GM12878 (cell line): ENCODE measurements around the gene C6orf62. TPM values are rescaled to one million over a fixed set of nuclear protein-coding genes. Genes with fewer than 3 reads are reported as not detected.
A peak's percentile ranks its signal among the peaks of the same experiment; 100 is the strongest.

Experiments
- CREM ChIP-seq: IDR thresholded peaks from 2 replicates; pipeline ENCODE4 v1.6.1; 2014; ENCODE audit warnings: antibody characterized with exemption, low read depth
- HDAC6 ChIP-seq: fragments of 200-600 bp; sonication (generic); IDR thresholded peaks from one replicate; pipeline ENCODE4 v1.8.0; 2017; ENCODE audit warnings: antibody characterized with exemption; ENCODE audit not compliant: unreplicated experiment
- IKZF1 ChIP-seq: fragments of 450-650 bp; conservative IDR thresholded peaks from 2 replicates; pipeline ENCODE4 v1.6.1; 2017; ENCODE audit warnings: antibody characterized with exemption, mild to moderate bottlenecking
- JUND ChIP-seq: IDR thresholded peaks from 2 replicates; pipeline ENCODE4 v1.6.1; 2012; ENCODE audit warnings: low read depth, mild to moderate bottlenecking, low read length, improper control_type of control experiment, moderate library complexity
- MEF2A ChIP-seq: IDR thresholded peaks from 2 replicates; pipeline ENCODE4 v1.6.1; 2011; ENCODE audit warnings: low read depth, mild to moderate bottlenecking, low read length, moderate library complexity; ENCODE audit not compliant: insufficient read depth
- RCOR1 ChIP-seq: conservative IDR thresholded peaks from 2 replicates; pipeline ENCODE4 v1.6.1; 2012; ENCODE audit warnings: low read depth, low read length, improper control_type of control experiment
- SP1 ChIP-seq: IDR thresholded peaks from one replicate; pipeline ENCODE4 v1.6.1; 2011; ENCODE audit warnings: low read depth, low read length
- TAF1 ChIP-seq: IDR thresholded peaks from 2 replicates; pipeline ENCODE4 v1.6.1; 2011; ENCODE audit warnings: mild to moderate bottlenecking, low read depth, low read length, borderline replicate concordance
- ZNF24 ChIP-seq: fragments of 450-650 bp; IDR thresholded peaks from 2 replicates; pipeline ENCODE4 v1.6.1; 2017; ENCODE audit warnings: antibody characterized with exemption, mild to moderate bottlenecking
- polyA plus RNA-seq, 11 experiments: library from polyadenylated mRNA; depleted of rRNA in 4 of 11; unstranded in 6 of 11; stranded (reverse) in 5 of 11; fragments of >200 nt; fragmentation: Nextera tagmentation in 4 of 11; fragmentation: Illumina TruSeq in 1 of 11; extraction: Ambion mirVana in 4 of 11; extraction: Trizol in 1 of 11; gene quantifications; 1 replicate in 1 of 11; 2 replicates in 10 of 11; pipeline versions ENCODE4 v1.2.1 to v1.2.3, GENCODE V29; 2011 to 2016; ENCODE audit warnings: inconsistent platforms in 2 of 11, missing spikeins in 2 of 11, low read depth in 1 of 11
- total RNA-seq, 4 experiments: library from RNA; depleted of rRNA in 3 of 4; stranded (reverse); fragments of >200 nt in 3 of 4; fragmentation: Illumina TruSeq in 1 of 4; extraction: Trizol in 1 of 4; gene quantifications; 2 replicates each; pipeline versions ENCODE4 v1.2.1 to v1.2.3, GENCODE V29; 2013 to 2021
- TF ChIP-seq, protein P1 (sequence below), 3 experiments: IDR thresholded peaks in 2 of 3; conservative IDR thresholded peaks in 1 of 3; 2 replicates each; pipeline ENCODE4 v1.5.1; 2011; ENCODE audit warnings: low read depth in 3 of 3, low read length in 3 of 3, mild to moderate bottlenecking in 3 of 3, control low read depth in 2 of 3, moderate library complexity in 2 of 3, inconsistent platforms in 1 of 3, mixed read lengths in 1 of 3; ENCODE audit not compliant: control insufficient read depth in 2 of 3, insufficient read depth in 1 of 3; ENCODE audit errors: extremely low read depth in 1 of 3
- TF ChIP-seq, protein P2 (sequence below): IDR thresholded peaks from 2 replicates; pipeline ENCODE4 v1.6.1; 2011; ENCODE audit warnings: mild to moderate bottlenecking, low read depth, low read length, moderate library complexity; ENCODE audit not compliant: insufficient replicate concordance
- TF ChIP-seq, protein P3 (sequence below): fragments of 150-350 bp; IDR thresholded peaks from 2 replicates; pipeline ENCODE4 v1.6.1; 2014; ENCODE audit warnings: mild to moderate bottlenecking, low read depth, low read length
- TF ChIP-seq, protein P4 (sequence below): fragments of 450-650 bp; IDR thresholded peaks from 2 replicates; pipeline ENCODE4 v1.6.1; 2017; ENCODE audit warnings: mild to moderate bottlenecking, moderate library complexity
- TF ChIP-seq, protein P5 (sequence below): IDR thresholded peaks from 2 replicates; pipeline ENCODE4 v1.6.1; 2011; ENCODE audit warnings: low read depth, low read length, improper control_type of control experiment, borderline replicate concordance

Gene C6orf62
- total and polyA plus RNA-seq, 10 of the 15 experiments (the other 5 are each of a cell fraction or from before 2014, with no cell fraction given), result 55.6 to 565 (median 126) TPM

DNA sequence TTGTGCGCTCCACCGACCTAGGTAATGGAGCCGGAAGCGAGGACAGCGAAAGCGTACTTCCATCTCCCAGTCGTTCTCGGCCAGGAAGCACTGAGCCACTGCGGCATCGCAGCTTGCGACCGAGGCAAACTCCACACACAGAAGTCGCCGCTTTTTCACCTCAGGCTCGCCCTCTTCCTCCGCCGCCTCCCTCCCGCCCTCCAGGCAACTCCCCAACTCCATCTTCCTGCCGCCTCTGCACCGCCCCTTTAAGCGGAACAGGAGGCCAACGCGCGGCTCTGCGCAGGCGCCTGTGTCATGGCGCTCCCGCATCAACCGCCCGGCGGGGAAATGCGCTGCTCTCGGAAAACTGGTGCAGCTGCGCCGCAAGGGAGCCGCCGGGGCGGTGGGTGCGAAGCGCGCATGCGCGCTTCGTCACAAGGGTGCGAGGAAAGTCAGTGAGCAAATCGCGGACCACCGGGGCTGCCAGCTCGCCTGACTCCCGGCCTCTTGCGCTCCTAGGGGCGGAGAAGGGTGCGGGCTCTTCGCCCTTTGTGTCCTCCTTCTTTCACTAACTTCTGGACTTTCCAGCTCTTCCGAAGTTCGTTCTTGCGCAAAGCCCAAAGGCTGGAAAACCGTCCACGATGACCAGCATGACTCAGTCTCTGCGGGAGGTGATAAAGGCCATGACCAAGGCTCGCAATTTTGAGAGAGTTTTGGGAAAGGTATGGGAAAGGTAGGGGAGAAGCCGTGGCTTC is 52.1 kb downstream of the C6orf62 start, which contains the start of the genes ACOT13 and TDP2 (continued):
- TF ChIP-seq MEF2A, result 0 out of 2 replicates have a peak, but pooled peaks have one; percentile 32
- TF ChIP-seq, protein P1, sequence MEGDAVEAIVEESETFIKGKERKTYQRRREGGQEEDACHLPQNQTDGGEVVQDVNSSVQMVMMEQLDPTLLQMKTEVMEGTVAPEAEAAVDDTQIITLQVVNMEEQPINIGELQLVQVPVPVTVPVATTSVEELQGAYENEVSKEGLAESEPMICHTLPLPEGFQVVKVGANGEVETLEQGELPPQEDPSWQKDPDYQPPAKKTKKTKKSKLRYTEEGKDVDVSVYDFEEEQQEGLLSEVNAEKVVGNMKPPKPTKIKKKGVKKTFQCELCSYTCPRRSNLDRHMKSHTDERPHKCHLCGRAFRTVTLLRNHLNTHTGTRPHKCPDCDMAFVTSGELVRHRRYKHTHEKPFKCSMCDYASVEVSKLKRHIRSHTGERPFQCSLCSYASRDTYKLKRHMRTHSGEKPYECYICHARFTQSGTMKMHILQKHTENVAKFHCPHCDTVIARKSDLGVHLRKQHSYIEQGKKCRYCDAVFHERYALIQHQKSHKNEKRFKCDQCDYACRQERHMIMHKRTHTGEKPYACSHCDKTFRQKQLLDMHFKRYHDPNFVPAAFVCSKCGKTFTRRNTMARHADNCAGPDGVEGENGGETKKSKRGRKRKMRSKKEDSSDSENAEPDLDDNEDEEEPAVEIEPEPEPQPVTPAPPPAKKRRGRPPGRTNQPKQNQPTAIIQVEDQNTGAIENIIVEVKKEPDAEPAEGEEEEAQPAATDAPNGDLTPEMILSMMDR (IDR thresholded peaks at IDR 0.05 in 2 of 3, conservative IDR thresholded peaks at IDR 0.05 in 1 of 3; ENCODE audit: control insufficient read depth in 2 of 3, extremely low read depth in 1 of 3, insufficient read depth in 1 of 3, low read depth in 3 of 3, low read length in 3 of 3), result peak; percentile 24 to 55 (median 51); a peak in 5 of 6 replicates
- peak; percentile 62; the same call in 1 of the 2 replicates for TF ChIP-seq TAF1
- TF ChIP-seq, protein P2, sequence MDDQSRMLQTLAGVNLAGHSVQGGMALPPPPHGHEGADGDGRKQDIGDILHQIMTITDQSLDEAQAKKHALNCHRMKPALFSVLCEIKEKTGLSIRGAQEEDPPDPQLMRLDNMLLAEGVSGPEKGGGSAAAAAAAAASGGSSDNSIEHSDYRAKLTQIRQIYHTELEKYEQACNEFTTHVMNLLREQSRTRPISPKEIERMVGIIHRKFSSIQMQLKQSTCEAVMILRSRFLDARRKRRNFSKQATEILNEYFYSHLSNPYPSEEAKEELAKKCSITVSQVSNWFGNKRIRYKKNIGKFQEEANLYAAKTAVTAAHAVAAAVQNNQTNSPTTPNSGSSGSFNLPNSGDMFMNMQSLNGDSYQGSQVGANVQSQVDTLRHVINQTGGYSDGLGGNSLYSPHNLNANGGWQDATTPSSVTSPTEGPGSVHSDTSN, result no peak
- peak; percentile 71 for TF ChIP-seq SP1
- TF ChIP-seq, protein P3, sequence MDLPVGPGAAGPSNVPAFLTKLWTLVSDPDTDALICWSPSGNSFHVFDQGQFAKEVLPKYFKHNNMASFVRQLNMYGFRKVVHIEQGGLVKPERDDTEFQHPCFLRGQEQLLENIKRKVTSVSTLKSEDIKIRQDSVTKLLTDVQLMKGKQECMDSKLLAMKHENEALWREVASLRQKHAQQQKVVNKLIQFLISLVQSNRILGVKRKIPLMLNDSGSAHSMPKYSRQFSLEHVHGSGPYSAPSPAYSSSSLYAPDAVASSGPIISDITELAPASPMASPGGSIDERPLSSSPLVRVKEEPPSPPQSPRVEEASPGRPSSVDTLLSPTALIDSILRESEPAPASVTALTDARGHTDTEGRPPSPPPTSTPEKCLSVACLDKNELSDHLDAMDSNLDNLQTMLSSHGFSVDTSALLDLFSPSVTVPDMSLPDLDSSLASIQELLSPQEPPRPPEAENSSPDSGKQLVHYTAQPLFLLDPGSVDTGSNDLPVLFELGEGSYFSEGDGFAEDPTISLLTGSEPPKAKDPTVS, result no peak
- 0 out of 2 replicates have a peak, but pooled peaks have one; percentile 77 for TF ChIP-seq RCOR1
- TF ChIP-seq, protein P4, sequence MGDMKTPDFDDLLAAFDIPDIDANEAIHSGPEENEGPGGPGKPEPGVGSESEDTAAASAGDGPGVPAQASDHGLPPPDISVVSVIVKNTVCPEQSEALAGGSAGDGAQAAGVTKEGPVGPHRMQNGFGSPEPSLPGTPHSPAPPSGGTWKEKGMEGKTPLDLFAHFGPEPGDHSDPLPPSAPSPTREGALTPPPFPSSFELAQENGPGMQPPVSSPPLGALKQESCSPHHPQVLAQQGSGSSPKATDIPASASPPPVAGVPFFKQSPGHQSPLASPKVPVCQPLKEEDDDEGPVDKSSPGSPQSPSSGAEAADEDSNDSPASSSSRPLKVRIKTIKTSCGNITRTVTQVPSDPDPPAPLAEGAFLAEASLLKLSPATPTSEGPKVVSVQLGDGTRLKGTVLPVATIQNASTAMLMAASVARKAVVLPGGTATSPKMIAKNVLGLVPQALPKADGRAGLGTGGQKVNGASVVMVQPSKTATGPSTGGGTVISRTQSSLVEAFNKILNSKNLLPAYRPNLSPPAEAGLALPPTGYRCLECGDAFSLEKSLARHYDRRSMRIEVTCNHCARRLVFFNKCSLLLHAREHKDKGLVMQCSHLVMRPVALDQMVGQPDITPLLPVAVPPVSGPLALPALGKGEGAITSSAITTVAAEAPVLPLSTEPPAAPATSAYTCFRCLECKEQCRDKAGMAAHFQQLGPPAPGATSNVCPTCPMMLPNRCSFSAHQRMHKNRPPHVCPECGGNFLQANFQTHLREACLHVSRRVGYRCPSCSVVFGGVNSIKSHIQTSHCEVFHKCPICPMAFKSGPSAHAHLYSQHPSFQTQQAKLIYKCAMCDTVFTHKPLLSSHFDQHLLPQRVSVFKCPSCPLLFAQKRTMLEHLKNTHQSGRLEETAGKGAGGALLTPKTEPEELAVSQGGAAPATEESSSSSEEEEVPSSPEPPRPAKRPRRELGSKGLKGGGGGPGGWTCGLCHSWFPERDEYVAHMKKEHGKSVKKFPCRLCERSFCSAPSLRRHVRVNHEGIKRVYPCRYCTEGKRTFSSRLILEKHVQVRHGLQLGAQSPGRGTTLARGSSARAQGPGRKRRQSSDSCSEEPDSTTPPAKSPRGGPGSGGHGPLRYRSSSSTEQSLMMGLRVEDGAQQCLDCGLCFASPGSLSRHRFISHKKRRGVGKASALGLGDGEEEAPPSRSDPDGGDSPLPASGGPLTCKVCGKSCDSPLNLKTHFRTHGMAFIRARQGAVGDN, result peak; percentile 49; the same call in 1 of the 2 replicates
- peak; percentile 97 for TF ChIP-seq IKZF1
- TF ChIP-seq, protein P5, sequence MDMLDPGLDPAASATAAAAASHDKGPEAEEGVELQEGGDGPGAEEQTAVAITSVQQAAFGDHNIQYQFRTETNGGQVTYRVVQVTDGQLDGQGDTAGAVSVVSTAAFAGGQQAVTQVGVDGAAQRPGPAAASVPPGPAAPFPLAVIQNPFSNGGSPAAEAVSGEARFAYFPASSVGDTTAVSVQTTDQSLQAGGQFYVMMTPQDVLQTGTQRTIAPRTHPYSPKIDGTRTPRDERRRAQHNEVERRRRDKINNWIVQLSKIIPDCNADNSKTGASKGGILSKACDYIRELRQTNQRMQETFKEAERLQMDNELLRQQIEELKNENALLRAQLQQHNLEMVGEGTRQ, result no peak; the same call in 1 of the 2 replicates
- TF ChIP-seq HDAC6, result peak; percentile 6
- 0 out of 2 replicates have a peak, but pooled peaks have one; percentile 52 for TF ChIP-seq CREM
- no peak for TF ChIP-seq JUND
- TF ChIP-seq ZNF24, result peak; percentile 30; the same call in 1 of the 2 replicates
